ENCODE data around the gene PTPN14. TPM values are rescaled to one million over a fixed set of nuclear protein-coding genes. Genes with fewer than 3 reads are reported as not detected.

Gene PTPN14
- total RNA-seq, 4 donors from 2014 or later: 4.5 to 9.7 (median 7.1) TPM

DNA sequence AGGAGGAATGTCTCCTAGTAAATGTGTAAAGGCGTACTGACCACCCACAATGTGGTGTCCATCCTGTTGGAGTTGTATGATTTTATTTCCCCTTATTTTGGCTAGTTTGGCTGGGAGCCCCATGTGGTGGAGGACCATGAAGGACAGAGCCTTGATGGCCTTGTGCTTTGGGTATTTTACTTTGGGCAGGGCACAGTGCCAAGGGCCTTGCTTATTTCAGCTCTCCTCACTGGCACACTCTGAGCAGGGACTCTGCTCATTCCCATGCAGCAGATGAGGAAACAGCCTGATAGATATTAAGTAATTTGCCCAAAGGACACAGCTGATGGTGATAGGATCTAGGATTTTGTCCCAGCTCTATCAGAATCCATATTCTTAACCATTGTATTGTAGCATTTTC is 220.2 kb downstream of the PTPN14 start:
- H3K36me3 ChIP-seq: no peaks in the 10 kb centered on the region

GRCh38 chr1:214330715-214331114 is 220.7 kb downstream of the PTPN14 start:
- WGBS, 2 donors (ENCODE audit: low coverage in 1 of 2): 87 to 93% methylated on average over 11 to 12 of the region's 12 CpGs
- in situ Hi-C loops (cut with MboI; ENCODE audit: low pct_ligation_motif_present in 1 of 4, low pct_unique_long_range_greater_than_20kb in 1 of 4, low sequenced_read_pairs in 3 of 4): loop anchor here in 3 of 4 donors (10.0 to 25.0 kb wide), 2 partner anchors 254 to 257 kb away; no protein-coding TSS in a partner anchor
- no peaks in the 10 kb centered on the region for H3K36me3 ChIP-seq
- peaks cover 0 to 3% (median 0%) of the 10 kb centered on the region in 4 donors for H3K4me1 ChIP-seq
- H3K9me3 ChIP-seq: no peaks in the 10 kb centered on the region
- no peaks in the 10 kb centered on the region for H3K27me3 ChIP-seq
- no peak overlapping the region for H3K4me3 ChIP-seq
- TF ChIP-seq POLR2AphosphoS5 (IDR thresholded peaks at IDR 0.05) (no peak), EP300 (IDR thresholded peaks at IDR 0.05; ENCODE audit: low read depth) (no peak), POLR2A (IDR thresholded peaks at IDR 0.05) (no peak)
- TF ChIP-seq, protein P1, sequence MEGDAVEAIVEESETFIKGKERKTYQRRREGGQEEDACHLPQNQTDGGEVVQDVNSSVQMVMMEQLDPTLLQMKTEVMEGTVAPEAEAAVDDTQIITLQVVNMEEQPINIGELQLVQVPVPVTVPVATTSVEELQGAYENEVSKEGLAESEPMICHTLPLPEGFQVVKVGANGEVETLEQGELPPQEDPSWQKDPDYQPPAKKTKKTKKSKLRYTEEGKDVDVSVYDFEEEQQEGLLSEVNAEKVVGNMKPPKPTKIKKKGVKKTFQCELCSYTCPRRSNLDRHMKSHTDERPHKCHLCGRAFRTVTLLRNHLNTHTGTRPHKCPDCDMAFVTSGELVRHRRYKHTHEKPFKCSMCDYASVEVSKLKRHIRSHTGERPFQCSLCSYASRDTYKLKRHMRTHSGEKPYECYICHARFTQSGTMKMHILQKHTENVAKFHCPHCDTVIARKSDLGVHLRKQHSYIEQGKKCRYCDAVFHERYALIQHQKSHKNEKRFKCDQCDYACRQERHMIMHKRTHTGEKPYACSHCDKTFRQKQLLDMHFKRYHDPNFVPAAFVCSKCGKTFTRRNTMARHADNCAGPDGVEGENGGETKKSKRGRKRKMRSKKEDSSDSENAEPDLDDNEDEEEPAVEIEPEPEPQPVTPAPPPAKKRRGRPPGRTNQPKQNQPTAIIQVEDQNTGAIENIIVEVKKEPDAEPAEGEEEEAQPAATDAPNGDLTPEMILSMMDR (IDR thresholded peaks at IDR 0.05): no peak
- no peak overlapping the region for H3K27ac ChIP-seq
- DNase-seq: no peak
- intact Hi-C loops (cut with DNase I; ENCODE audit: low total_unique reads): loop anchor here (2.0 to 5.0 kb wide), 3 partner anchors 70 to 257 kb away; no protein-coding TSS in a partner anchor

More for the DNA sequence above, 220.2 kb downstream of the PTPN14 start:
- WGBS, 2 donors (ENCODE audit: low coverage in 1 of 2): 94 to 100% methylated on average over 1 of the region's 1 CpG
- DNase-seq: no peak
- Histone ChIP-seq H3K4me3 (no peak overlapping the region), H3K4me1 (peaks cover 0 to 3% (median 0%) of the 10 kb centered on the region in 4 donors), H3K27me3 (no peaks in the 10 kb centered on the region), H3K9me3 (no peaks in the 10 kb centered on the region), H3K27ac (no peak overlapping the region)
- intact Hi-C loops (cut with DNase I; ENCODE audit: low total_unique reads): loop anchor here (2.0 to 5.0 kb wide), 3 partner anchors 70 to 256 kb away; no protein-coding TSS in a partner anchor
- in situ Hi-C loops (cut with MboI; ENCODE audit: low pct_ligation_motif_present in 1 of 4, low pct_unique_long_range_greater_than_20kb in 1 of 4, low sequenced_read_pairs in 3 of 4): loop anchor here in 3 of 4 donors (10.0 to 25.0 kb wide), 2 partner anchors 254 to 256 kb away; no protein-coding TSS in a partner anchor
- no peak for TF ChIP-seq POLR2A (IDR thresholded peaks at IDR 0.05)
- no peak for TF ChIP-seq EP300 (IDR thresholded peaks at IDR 0.05; ENCODE audit: low read depth)
- TF ChIP-seq, protein P1 (IDR thresholded peaks at IDR 0.05): no peak
- TF ChIP-seq POLR2AphosphoS5 (IDR thresholded peaks at IDR 0.05): no peak

DNA sequence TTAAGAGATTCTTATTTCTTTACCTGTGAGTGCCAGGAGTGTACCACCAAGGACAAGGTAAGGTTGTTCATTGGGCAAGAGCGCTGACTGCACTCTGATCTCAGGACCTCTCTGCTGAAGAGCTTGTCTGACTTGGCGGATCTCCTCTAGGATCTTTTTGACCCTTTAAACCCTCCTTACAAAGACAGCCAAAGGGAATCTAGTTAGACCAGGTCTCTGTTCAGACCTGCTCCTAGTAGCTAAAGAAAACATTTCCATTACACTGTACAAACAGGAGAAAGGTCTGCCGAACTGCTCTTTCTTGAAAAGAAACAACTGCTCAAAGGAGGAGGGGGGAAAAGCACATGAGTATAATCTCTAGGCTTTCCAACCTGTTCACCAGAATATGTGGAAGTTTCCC is 221.2 kb downstream of the PTPN14 start:
- intact Hi-C loops (cut with DNase I; ENCODE audit: low total_unique reads) (loop anchor here (2.0 to 5.0 kb wide), 3 partner anchors 69 to 257 kb away; no protein-coding TSS in a partner anchor), in situ Hi-C loops (cut with MboI; ENCODE audit: low pct_ligation_motif_present in 1 of 4, low pct_unique_long_range_greater_than_20kb in 1 of 4, low sequenced_read_pairs in 3 of 4) (loop anchor here in 3 of 4 donors (10.0 to 25.0 kb wide), 2 partner anchors 255 to 257 kb away; no protein-coding TSS in a partner anchor)
- 80 to 93% methylated on average over 1 to 3 of the region's 3 CpGs for WGBS, 2 donors (ENCODE audit: low coverage in 1 of 2)
- Histone ChIP-seq H3K27me3 (no peaks in the 10 kb centered on the region), H3K9me3 (no peaks in the 10 kb centered on the region), H3K4me3 (no peak overlapping the region), H3K4me1 (peaks cover 0 to 3% (median 0%) of the 10 kb centered on the region in 4 donors), H3K36me3 (no peaks in the 10 kb centered on the region), H3K27ac (no peak overlapping the region)
- no peak for DNase-seq
- TF ChIP-seq, protein P1 (IDR thresholded peaks at IDR 0.05): no peak
- no peak for TF ChIP-seq POLR2A (IDR thresholded peaks at IDR 0.05)
- no peak for TF ChIP-seq EP300 (IDR thresholded peaks at IDR 0.05; ENCODE audit: low read depth)
- TF ChIP-seq POLR2AphosphoS5 (IDR thresholded peaks at IDR 0.05): no peak

DNA sequence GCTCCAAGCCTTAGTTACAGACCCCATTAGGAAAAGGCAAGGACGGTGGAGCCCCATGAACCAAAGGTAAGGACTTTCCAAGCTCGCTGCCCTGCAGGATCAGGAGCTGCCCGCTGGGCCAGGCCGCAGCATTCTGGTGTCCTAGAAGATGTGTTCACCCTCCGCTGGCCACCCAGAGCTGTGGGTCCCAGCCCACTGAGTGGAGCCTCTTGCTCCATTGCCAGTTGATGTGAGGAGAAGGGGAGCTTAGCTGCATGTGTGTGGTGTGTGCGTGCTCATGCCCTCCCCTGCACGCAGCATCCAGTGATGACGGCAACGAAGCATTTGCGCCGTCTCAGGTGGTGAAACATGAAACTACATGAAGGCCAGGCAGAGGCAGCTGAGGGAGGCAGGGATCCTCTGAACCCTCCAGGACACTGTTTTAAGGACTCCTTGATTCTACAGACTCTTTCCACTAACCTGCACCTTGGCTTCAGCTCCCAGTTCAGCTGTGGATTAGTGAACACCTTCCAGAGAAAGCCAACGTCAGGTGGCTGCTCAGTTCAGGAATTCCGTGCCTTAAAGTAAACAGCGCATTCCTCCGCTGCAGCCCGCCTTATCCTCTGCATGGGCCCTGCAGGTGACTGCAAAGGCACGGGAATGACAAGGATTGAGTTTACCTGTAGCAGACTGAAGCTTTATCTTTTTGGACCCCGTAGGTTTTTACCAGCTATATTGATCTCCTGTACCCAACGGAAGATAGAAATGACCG is 221.8 kb downstream of the PTPN14 start:
- WGBS, 2 donors (ENCODE audit: low coverage in 1 of 2): 91% methylated on average over 9 to 19 of the region's 20 CpGs
- in situ Hi-C loops (cut with MboI; ENCODE audit: low pct_ligation_motif_present in 1 of 4, low pct_unique_long_range_greater_than_20kb in 1 of 4, low sequenced_read_pairs in 3 of 4): loop anchor here (5.0 to 25.0 kb wide), 4 partner anchors 62 to 258 kb away; no protein-coding TSS in a partner anchor
- no peaks in the 10 kb centered on the region for H3K36me3 ChIP-seq
- intact Hi-C loops (cut with DNase I; ENCODE audit: low total_unique reads): loop anchor here (2.0 to 5.0 kb wide), 3 partner anchors 69 to 258 kb away; no protein-coding TSS in a partner anchor
- H3K27me3 ChIP-seq: no peaks in the 10 kb centered on the region
- no peak overlapping the region for H3K27ac ChIP-seq
- H3K4me3 ChIP-seq: no peak overlapping the region
- DNase-seq: no peak
- H3K9me3 ChIP-seq: no peaks in the 10 kb centered on the region
- TF ChIP-seq POLR2AphosphoS5 (IDR thresholded peaks at IDR 0.05): no peak
- TF ChIP-seq POLR2A (IDR thresholded peaks at IDR 0.05): no peak
- peaks cover 0 to 3% (median 0%) of the 10 kb centered on the region in 4 donors for H3K4me1 ChIP-seq

All from transverse colon (tissue), 4 donors.